ENCODE results near the gene XYLT1.

The XYLT1 gene

DNA sequence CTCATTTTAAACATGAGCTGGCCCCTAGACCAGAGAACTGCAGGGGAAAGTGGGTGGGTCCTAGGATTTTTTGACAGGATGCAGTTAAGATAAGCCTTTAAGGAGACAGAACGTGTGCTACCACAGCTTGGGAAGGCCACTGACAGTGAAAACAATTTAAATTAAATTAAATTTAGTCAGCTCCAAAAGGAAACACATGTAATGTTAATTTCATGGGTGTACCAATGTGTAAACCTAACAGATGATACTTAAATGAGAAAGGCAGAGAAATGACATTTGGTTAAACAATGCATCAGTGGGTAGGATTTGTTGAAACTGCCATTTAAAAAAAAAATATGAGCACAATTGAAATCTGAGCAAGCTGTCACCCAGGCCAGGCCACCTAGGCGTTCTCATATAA, 250.8 kb downstream of the XYLT1 start:
- H3K9ac ChIP-seq, result no peak overlapping the region
- no peaks in the 10 kb centered on the region for H3K36me3 ChIP-seq (ENCODE audit: insufficient read depth)
- H3K79me2 ChIP-seq (ENCODE audit: insufficient read depth, low read depth), result no peaks in the 10 kb centered on the region
- H3K27me3 ChIP-seq (ENCODE audit: insufficient read depth, low read depth), result no peaks in the 10 kb centered on the region
- TF ChIP-seq, protein P1, sequence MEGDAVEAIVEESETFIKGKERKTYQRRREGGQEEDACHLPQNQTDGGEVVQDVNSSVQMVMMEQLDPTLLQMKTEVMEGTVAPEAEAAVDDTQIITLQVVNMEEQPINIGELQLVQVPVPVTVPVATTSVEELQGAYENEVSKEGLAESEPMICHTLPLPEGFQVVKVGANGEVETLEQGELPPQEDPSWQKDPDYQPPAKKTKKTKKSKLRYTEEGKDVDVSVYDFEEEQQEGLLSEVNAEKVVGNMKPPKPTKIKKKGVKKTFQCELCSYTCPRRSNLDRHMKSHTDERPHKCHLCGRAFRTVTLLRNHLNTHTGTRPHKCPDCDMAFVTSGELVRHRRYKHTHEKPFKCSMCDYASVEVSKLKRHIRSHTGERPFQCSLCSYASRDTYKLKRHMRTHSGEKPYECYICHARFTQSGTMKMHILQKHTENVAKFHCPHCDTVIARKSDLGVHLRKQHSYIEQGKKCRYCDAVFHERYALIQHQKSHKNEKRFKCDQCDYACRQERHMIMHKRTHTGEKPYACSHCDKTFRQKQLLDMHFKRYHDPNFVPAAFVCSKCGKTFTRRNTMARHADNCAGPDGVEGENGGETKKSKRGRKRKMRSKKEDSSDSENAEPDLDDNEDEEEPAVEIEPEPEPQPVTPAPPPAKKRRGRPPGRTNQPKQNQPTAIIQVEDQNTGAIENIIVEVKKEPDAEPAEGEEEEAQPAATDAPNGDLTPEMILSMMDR (conservative IDR thresholded peaks at IDR 0.05; ENCODE audit: low read depth, low read length), result no peak
- no peak overlapping the region for H2AFZ ChIP-seq (ENCODE audit: low read depth)
- H3K27ac ChIP-seq, result no peak overlapping the region
- H3K4me2 ChIP-seq, result no peak overlapping the region
- H4K20me1 ChIP-seq (ENCODE audit: insufficient read depth), result no peaks in the 10 kb centered on the region
- no peak overlapping the region for H3K4me3 ChIP-seq (IDR thresholded peaks at IDR 0.05; ENCODE audit: insufficient read depth, low read depth, low read length)
- peaks cover 32% of the 10 kb centered on the region for H3K4me1 ChIP-seq (ENCODE audit: low read depth, poor library complexity, severe bottlenecking)

DNA sequence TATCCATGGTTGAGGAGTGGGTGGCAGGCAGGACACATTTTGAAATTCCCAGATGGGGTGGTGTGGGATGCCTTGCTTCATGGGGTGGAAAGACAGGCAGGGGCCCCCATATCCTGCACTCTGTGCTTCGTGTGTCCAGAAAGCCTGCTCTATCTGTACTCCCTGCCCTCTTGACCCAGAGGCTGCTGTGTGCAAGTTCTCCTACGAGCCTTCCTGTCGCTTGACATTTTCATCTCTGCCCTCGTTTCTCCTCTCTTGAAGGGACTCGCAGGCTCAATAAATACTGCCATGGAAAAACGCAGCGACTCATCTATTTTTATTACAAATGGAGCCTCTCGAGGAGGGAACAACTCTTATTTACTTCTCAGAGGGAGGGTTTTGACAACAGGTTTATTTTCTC, 254.8 kb downstream of the XYLT1 start:
- Histone ChIP-seq H4K20me1 (ENCODE audit: insufficient read depth) (no peaks in the 10 kb centered on the region), H3K4me3 (IDR thresholded peaks at IDR 0.05; ENCODE audit: insufficient read depth, low read depth, low read length) (no peak overlapping the region), H3K4me1 (ENCODE audit: low read depth, poor library complexity, severe bottlenecking) (peaks cover 38% of the 10 kb centered on the region), H3K9ac (no peak overlapping the region), H3K79me2 (ENCODE audit: insufficient read depth, low read depth) (no peaks in the 10 kb centered on the region), H3K27ac (no peak overlapping the region), H3K4me2 (no peak overlapping the region), H3K27me3 (ENCODE audit: insufficient read depth, low read depth) (no peaks in the 10 kb centered on the region), H3K36me3 (ENCODE audit: insufficient read depth) (no peaks in the 10 kb centered on the region), H2AFZ (ENCODE audit: low read depth) (no peak overlapping the region)
- TF ChIP-seq, protein P1 (conservative IDR thresholded peaks at IDR 0.05; ENCODE audit: low read depth, low read length), result no peak

DNA sequence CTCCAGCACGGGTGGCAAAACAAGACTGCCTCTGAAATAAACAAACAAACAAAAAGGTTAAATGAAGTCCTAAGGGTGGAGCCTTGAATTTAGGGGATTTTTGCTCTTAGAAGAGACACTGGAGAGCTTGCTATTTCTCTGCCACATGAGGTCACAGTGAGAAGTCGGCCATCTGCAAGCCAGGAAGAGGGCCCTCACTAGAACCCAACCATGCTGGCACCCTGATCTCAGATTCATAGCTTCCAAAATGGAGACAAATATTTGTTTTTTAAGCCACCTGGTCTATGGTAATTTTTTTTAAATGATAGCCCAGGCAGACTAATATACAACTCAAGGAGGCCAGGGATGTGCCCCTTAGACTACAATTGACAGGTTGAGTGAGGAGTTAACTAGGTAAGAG, 255.5 kb downstream of the XYLT1 start:
- Histone ChIP-seq H3K27me3 (ENCODE audit: insufficient read depth, low read depth) (no peaks in the 10 kb centered on the region), H3K4me1 (ENCODE audit: low read depth, poor library complexity, severe bottlenecking) (peaks cover 42% of the 10 kb centered on the region), H3K36me3 (ENCODE audit: insufficient read depth) (no peaks in the 10 kb centered on the region), H3K79me2 (ENCODE audit: insufficient read depth, low read depth) (no peaks in the 10 kb centered on the region), H3K27ac (no peak overlapping the region), H3K9ac (no peak overlapping the region), H3K4me2 (no peak overlapping the region), H3K4me3 (IDR thresholded peaks at IDR 0.05; ENCODE audit: insufficient read depth, low read depth, low read length) (no peak overlapping the region), H2AFZ (ENCODE audit: low read depth) (no peak overlapping the region), H4K20me1 (ENCODE audit: insufficient read depth) (no peaks in the 10 kb centered on the region)
- TF ChIP-seq, protein P1 (conservative IDR thresholded peaks at IDR 0.05; ENCODE audit: low read depth, low read length), result no peak

- H3K36me3 ChIP-seq (ENCODE audit: insufficient read depth), result no peaks in the 10 kb centered on the region
- H3K27ac ChIP-seq, result no peak overlapping the region
- H2AFZ ChIP-seq (ENCODE audit: low read depth), result no peak overlapping the region
- no peaks in the 10 kb centered on the region for H4K20me1 ChIP-seq (ENCODE audit: insufficient read depth)
- H3K4me1 ChIP-seq (ENCODE audit: low read depth, poor library complexity, severe bottlenecking), result peaks cover 42% of the 10 kb centered on the region
- TF ChIP-seq, protein P1 (conservative IDR thresholded peaks at IDR 0.05; ENCODE audit: low read depth, low read length), result no peak
- no peak overlapping the region for H3K9ac ChIP-seq
- no peaks in the 10 kb centered on the region for H3K27me3 ChIP-seq (ENCODE audit: insufficient read depth, low read depth)
- no peak overlapping the region for H3K4me3 ChIP-seq (IDR thresholded peaks at IDR 0.05; ENCODE audit: insufficient read depth, low read depth, low read length)
- no peaks in the 10 kb centered on the region for H3K79me2 ChIP-seq (ENCODE audit: insufficient read depth, low read depth)
- no peak overlapping the region for H3K4me2 ChIP-seq
These were observed 256.8 kb downstream of the XYLT1 start for GRCh38 chr16:17213974-17214373.
